Measurements from ENCODE around the gene DOK5. TPM values are rescaled to one million over a fixed set of nuclear protein-coding genes. Genes with fewer than 3 reads are reported as not detected.

DOK5 gene
- total and polyA plus RNA-seq, 9 of the 15 experiments (the other 6 are each of a cell fraction or from before 2014, with no cell fraction given) = not detected

- no peak for ATAC-seq
Measured at GRCh38 chr20:54459279-54459678, 16.1 kb upstream of the DOK5 start.

More at GRCh38 chr20:54459279-54459678, 16.1 kb upstream of the DOK5 start:
- Histone ChIP-seq H3K36me3 (ENCODE audit: control insufficient read depth, insufficient read depth, low read length) (no peaks in the 10 kb centered on the region), H3K4me3 (no peak overlapping the region), H3K27ac (ENCODE audit: extremely low read depth, low read depth, low read length) (no peak overlapping the region), H4K20me1 (replicated peaks; ENCODE audit: control insufficient read depth, insufficient read depth, low read length) (no peaks in the 10 kb centered on the region), H3K9ac (ENCODE audit: insufficient read depth in 1 of 2, low read depth in 2 of 2, low read length in 2 of 2) (no peak overlapping the region), H3K4me2 (ENCODE audit: insufficient read depth, low read length) (no peak overlapping the region), H3K9me1 (ENCODE audit: control insufficient read depth, insufficient read depth, low read length) (no peaks in the 10 kb centered on the region), H2AFZ (ENCODE audit: low read depth, low read length) (no peak overlapping the region), H3K79me2 (ENCODE audit: control insufficient read depth, insufficient read depth, low read length) (no peaks in the 10 kb centered on the region), H3K27me3 (ENCODE audit: control insufficient read depth in 2 of 2, insufficient read depth in 2 of 2, low read length in 2 of 2) (no peaks in the 10 kb centered on the region), H3K4me1 (replicated peaks in 1 of 2; ENCODE audit: control insufficient read depth in 2 of 2, insufficient read depth in 2 of 2, low read length in 2 of 2) (no peaks in the 10 kb centered on the region), H3K9me3 (replicated peaks; ENCODE audit: control insufficient read depth, insufficient read depth, low read depth, low read length) (no peaks in the 10 kb centered on the region)
- intact Hi-C loops (cut with micrococcal nuclease) (no loop called here), in situ Hi-C loops (cut with MboI) (no loop called here)
- FAIRE-seq (no peak), DNase-seq (ENCODE audit: extremely low read depth in 1 of 4, low spot score in 3 of 4) (no peak)
- POLR2A ChIA-PET = no interaction called here
- TF ChIP-seq NCOA2 (IDR thresholded peaks at IDR 0.05; ENCODE audit: partially characterized antibody in 2 of 2) (no peak), BCL6 (CRISPR knock-in tag; IDR thresholded peaks at IDR 0.05) (no peak), ZNF311 (CRISPR knock-in tag; IDR thresholded peaks at IDR 0.05) (no peak), ZBTB11 (CRISPR knock-in tag; IDR thresholded peaks at IDR 0.05) (peak in 1 of 3 experiments; percentile 83; a peak in 2 of 6 replicates), CBFB (CRISPR knock-in tag; IDR thresholded peaks at IDR 0.05) (no peak)
- BruUV-seq (replicated peaks) = no TSS peak
- CTCF ChIA-PET (ENCODE audit: low intra/inter-chr PET ratio) = no interaction called here
- 0% methylated on average over 4 of the region's 4 CpGs for WGBS (ENCODE audit: insufficient coverage, low coverage, missing lambda C conversion rate)

All from K562 (cell line).